Keratinocyte (primary cell): ENCODE data around the gene DDX51. TPM values are rescaled to one million over a fixed set of nuclear protein-coding genes. Genes with fewer than 3 reads are reported as not detected.

Experiments
- DNase-seq: peaks from one replicate; pipeline ENCODE4 v3.0.0-alpha.2; 2011; ENCODE audit warnings: low read depth, missing footprints, low spot score
- FAIRE-seq: peaks from 2 replicates; lab custom pipeline; 2011; peaks lifted over from hg19 to GRCh38; lab: Jason Lieb, UNC
- H2AFZ ChIP-seq: 2 replicates; pipeline ENCODE4 v1.6.0; 2012; ENCODE audit warnings: low read length, control low read depth, inconsistent platforms; ENCODE audit not compliant: control insufficient read depth
- H3K27ac ChIP-seq: 2 replicates; pipeline ENCODE4 v1.5.1; 2011; ENCODE audit warnings: low read length; ENCODE audit not compliant: control insufficient read depth, insufficient read depth
- H3K27me3 ChIP-seq: 3 replicates; pipeline ENCODE4 v1.6.0; 2011; ENCODE audit warnings: low read length; ENCODE audit not compliant: control insufficient read depth, insufficient read depth; ENCODE audit errors: extremely low read depth
- H3K36me3 ChIP-seq, 2 experiments: 2 replicates in 1 of 2; 3 replicates in 1 of 2; pipeline ENCODE4 v1.5.1; 2011; ENCODE audit warnings: low read length in 2 of 2, mild to moderate bottlenecking in 1 of 2; ENCODE audit not compliant: control insufficient read depth in 2 of 2, insufficient read depth in 2 of 2; ENCODE audit errors: extremely low read depth in 1 of 2
- H3K4me1 ChIP-seq: 3 replicates; pipeline ENCODE4 v1.5.1; 2011; ENCODE audit warnings: low read length; ENCODE audit not compliant: control insufficient read depth, insufficient read depth; ENCODE audit errors: extremely low read depth
- H3K4me2 ChIP-seq: 3 replicates; pipeline ENCODE4 v1.6.0; 2011; ENCODE audit warnings: low read depth, low read length; ENCODE audit not compliant: control insufficient read depth, insufficient read depth; ENCODE audit errors: extremely low read depth
- H3K4me3 ChIP-seq, 3 experiments: fragments of 200-600 bp in 1 of 3; sonication (generic) in 1 of 3; 2 replicates in 2 of 3; 3 replicates in 1 of 3; pipeline ENCODE4 v1.5.1; 2011 to 2016; ENCODE audit warnings: low read length in 3 of 3, mild to moderate bottlenecking in 3 of 3, control low read depth in 2 of 3, inconsistent platforms in 1 of 3, low read depth in 1 of 3, mixed read lengths in 1 of 3, mixed run types in 1 of 3, moderate library complexity in 1 of 3; ENCODE audit not compliant: control insufficient read depth in 2 of 3, insufficient read depth in 2 of 3; ENCODE audit errors: extremely low read depth in 1 of 3
- H3K79me2 ChIP-seq: 2 replicates; pipeline ENCODE4 v1.6.0; 2012; ENCODE audit warnings: low read length; ENCODE audit not compliant: control insufficient read depth, insufficient read depth
- H3K9ac ChIP-seq: 3 replicates; pipeline ENCODE4 v1.6.0; 2011; ENCODE audit warnings: low read length; ENCODE audit not compliant: control insufficient read depth, insufficient read depth; ENCODE audit errors: extremely low read depth
- H3K9me1 ChIP-seq: 3 replicates; pipeline ENCODE4 v1.6.0; 2011; ENCODE audit warnings: low read length; ENCODE audit not compliant: control insufficient read depth, insufficient read depth; ENCODE audit errors: extremely low read depth
- H3K9me3 ChIP-seq: 2 replicates; pipeline ENCODE4 v1.5.1; 2012; ENCODE audit warnings: low read depth, low read length; ENCODE audit not compliant: control insufficient read depth
- H4K20me1 ChIP-seq: 3 replicates; pipeline ENCODE4 v1.6.0; 2011; ENCODE audit warnings: low read length; ENCODE audit not compliant: control insufficient read depth, insufficient read depth; ENCODE audit errors: extremely low read depth
- CTCF ChIP-seq, 3 experiments: IDR thresholded peaks in 1 of 3; conservative IDR thresholded peaks in 1 of 3; optimal IDR thresholded peaks in 1 of 3; 2 replicates in 2 of 3; 3 replicates in 1 of 3; pipeline versions ENCODE3 to v1.5.1; 2011; ENCODE audit warnings: low read length in 3 of 3, mild to moderate bottlenecking in 3 of 3, moderate library complexity in 2 of 3, control low read depth in 1 of 3, inconsistent platforms in 1 of 3; ENCODE audit not compliant: insufficient read depth in 2 of 3; ENCODE audit errors: extremely low read depth in 1 of 3
- EZH2 ChIP-seq: IDR thresholded peaks from one replicate; pipeline ENCODE4 v1.6.1; 2012; ENCODE audit warnings: inconsistent platforms, mild to moderate bottlenecking, low read length, moderate library complexity
- dilution Hi-C: fragments of 300-500 bp; cut with MboI; formaldehyde crosslinking; loops from one replicate; pipeline ENCODE4 v1.7.0; 2020; ENCODE audit warnings: low sequenced_read_pairs; ENCODE audit not compliant: extremely low pct_ligation_motif_present
- polyA plus RNA-seq, 5 experiments: library from polyadenylated mRNA; depleted of rRNA in 3 of 5; stranded (reverse) in 3 of 5; stranded (forward) in 1 of 5; unstranded in 1 of 5; fragments of >200 nt; gene quantifications; 1 replicate in 1 of 5; 2 replicates in 3 of 5; 3 replicates in 1 of 5; pipeline versions ENCODE4 v1.2.1 to v1.2.3, GENCODE V29; 2011 to 2012; ENCODE audit warnings: missing spikeins in 2 of 5, low read depth in 1 of 5, low replicate concordance in 1 of 5

Gene DDX51
- polyA plus RNA-seq, 1 donor (not counting 4 experiments of a cell fraction or from before 2014, with no cell fraction given): 7.4 TPM

GRCh38 chr12:132152411-132152821 lies 8.3 kb upstream of the DDX51 start:
- Histone ChIP-seq H3K4me2 (no peak overlapping the region), H3K4me3 (no peak overlapping the region), H4K20me1 (no peaks in the 10 kb centered on the region), H3K36me3 (peaks cover 3 to 7% of the 10 kb centered on the region in 2 experiments), H3K27ac (no peak overlapping the region), H3K9ac (no peak overlapping the region), H3K27me3 (no peaks in the 10 kb centered on the region), H2AFZ (no peak overlapping the region), H3K4me1 (no peaks in the 10 kb centered on the region), H3K9me1 (no peaks in the 10 kb centered on the region), H3K79me2 (no peaks in the 10 kb centered on the region), H3K9me3 (peaks cover 9% of the 10 kb centered on the region)
- TF ChIP-seq CTCF (optimal IDR thresholded peaks at IDR 0.05 in 1 of 3, IDR thresholded peaks at IDR 0.05 in 1 of 3, conservative IDR thresholded peaks at IDR 0.05 in 1 of 3; ENCODE audit: extremely low read depth in 1 of 3, insufficient read depth in 2 of 3, low read length in 3 of 3) (no peak), EZH2 (no peak)
- FAIRE-seq (no peak), DNase-seq (no peak)
- dilution Hi-C loops: no loop called here

DNA sequence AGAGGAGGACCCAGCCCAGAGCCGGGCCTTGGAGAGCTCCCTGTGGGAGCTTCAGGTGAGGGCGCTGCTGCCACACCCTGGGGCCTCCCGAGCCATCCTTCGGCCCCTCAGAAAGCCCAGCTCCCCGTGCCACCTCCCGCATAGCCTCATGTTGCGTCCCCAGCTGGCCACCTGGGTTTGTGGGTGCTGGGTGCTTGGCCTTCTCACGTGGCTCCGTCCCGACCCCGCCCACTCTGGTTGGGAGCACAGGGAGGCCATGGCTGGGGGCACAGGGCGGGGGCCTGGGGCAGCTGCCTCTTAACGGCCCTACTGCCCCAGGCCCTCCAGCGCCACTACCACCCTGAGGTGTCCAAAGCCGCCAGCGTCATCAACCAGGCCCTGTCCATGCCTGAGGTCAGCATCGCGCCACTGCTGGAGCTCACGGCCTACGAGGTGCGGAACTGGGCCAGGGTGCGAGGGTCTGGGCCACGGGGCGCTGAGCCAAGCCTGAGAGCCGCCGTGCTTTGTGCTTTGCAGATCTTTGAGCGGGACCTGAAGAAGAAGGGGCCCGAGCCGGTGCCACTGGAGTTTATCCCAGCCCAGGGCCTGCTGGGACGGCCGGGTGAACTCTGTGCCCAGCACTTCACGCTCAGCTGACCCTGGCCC lies 7.8 kb upstream of the DDX51 start:
- Histone ChIP-seq H3K4me2 (no peak overlapping the region), H3K9ac (no peak overlapping the region), H3K4me1 (no peaks in the 10 kb centered on the region), H3K27me3 (no peaks in the 10 kb centered on the region), H4K20me1 (no peaks in the 10 kb centered on the region), H3K27ac (no peak overlapping the region), H3K9me3 (peaks cover 8% of the 10 kb centered on the region), H3K9me1 (no peaks in the 10 kb centered on the region), H3K79me2 (peaks cover under 1% of the 10 kb centered on the region), H3K4me3 (no peak overlapping the region), H3K36me3 (peaks cover 3 to 5% of the 10 kb centered on the region in 2 experiments), H2AFZ (no peak overlapping the region)
- TF ChIP-seq CTCF (optimal IDR thresholded peaks at IDR 0.05 in 1 of 3, IDR thresholded peaks at IDR 0.05 in 1 of 3, conservative IDR thresholded peaks at IDR 0.05 in 1 of 3; ENCODE audit: extremely low read depth in 1 of 3, insufficient read depth in 2 of 3, low read length in 3 of 3) (no peak), EZH2 (no peak)
- DNase-seq (no peak), FAIRE-seq (no peak)
- dilution Hi-C loops: no loop called here
